ENCODE data around the gene NPB.

NPB gene

DNA sequence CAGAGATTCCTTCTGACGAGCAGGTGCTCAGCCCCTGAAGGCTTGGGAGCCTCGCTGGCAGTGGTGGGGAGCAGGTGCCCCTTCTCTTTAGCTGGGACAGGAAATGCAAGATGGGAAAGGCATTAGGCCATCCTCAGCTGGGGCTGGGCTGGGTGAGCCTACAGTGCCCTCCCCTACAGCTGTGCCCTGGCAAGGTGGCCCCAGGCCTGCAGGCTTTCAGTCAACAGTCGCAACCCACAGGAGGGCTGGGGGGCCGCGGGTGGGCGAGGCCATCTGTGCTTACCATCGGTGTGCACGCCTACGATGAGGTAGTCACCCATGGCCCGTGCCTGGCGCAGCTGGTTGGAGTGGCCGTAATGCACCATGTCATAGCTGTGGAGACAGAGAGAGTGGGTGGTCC lies 7.2 kb downstream of the NPB start:
- H3K9me2 ChIP-seq (replicated peaks; ENCODE audit: control insufficient read depth, low read length), result no peaks in the 10 kb centered on the region
- TF ChIP-seq, protein P1, sequence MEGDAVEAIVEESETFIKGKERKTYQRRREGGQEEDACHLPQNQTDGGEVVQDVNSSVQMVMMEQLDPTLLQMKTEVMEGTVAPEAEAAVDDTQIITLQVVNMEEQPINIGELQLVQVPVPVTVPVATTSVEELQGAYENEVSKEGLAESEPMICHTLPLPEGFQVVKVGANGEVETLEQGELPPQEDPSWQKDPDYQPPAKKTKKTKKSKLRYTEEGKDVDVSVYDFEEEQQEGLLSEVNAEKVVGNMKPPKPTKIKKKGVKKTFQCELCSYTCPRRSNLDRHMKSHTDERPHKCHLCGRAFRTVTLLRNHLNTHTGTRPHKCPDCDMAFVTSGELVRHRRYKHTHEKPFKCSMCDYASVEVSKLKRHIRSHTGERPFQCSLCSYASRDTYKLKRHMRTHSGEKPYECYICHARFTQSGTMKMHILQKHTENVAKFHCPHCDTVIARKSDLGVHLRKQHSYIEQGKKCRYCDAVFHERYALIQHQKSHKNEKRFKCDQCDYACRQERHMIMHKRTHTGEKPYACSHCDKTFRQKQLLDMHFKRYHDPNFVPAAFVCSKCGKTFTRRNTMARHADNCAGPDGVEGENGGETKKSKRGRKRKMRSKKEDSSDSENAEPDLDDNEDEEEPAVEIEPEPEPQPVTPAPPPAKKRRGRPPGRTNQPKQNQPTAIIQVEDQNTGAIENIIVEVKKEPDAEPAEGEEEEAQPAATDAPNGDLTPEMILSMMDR (IDR thresholded peaks at IDR 0.05; ENCODE audit: low read depth, low read length, poor library complexity, severe bottlenecking), result no peak

DNA sequence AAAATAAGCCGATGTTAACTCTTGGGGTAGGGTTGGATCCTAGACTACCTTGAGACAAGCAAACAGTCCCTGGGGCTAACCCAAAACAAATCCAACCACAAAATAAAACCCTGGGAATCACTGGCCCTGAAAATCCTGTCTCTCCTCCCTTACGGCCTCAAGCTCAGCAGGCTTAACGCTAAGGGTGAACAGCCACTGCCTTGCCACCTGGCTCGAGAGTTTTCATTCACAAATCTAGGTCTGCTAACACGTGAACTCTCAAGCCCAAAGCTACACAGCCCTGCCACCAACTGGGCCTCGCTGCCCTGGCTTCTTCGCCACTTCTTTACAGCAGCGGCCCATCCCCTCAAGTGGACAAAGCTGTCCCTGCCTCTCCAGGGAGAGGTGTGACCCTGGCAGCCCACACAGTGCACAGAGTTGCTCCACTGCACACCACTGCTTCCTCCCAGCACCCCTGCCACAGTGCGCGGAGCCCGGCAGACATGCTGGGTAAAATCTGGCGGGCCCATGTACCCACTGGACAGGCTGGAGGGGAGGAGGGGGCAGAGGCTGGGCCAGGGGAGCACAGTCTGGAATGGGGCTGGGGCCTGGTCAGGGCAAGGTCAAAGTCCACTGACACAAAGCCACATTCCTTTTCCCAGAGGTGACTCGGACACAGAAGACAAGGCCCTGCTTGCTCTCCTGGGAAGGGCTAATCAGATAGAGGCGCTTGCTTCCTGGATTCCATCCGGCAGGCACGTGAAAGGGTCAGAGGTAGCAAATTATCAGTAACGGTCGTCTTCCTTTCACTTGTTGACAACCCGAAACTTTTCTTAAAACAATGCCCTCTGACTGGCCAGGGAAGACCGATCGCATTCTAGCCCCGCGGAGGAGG lies 8.2 kb downstream of the NPB start:
- H3K27me3 ChIP-seq (ENCODE audit: control insufficient read depth, low read length), result no peaks in the 10 kb centered on the region
- H3K27ac ChIP-seq (ENCODE audit: low read depth, low read length), result peak overlapping the region; percentile 52
- peaks cover 20% of the 10 kb centered on the region for H3K79me2 ChIP-seq (ENCODE audit: control insufficient read depth, low read length)
- H3K9me3 ChIP-seq (ENCODE audit: control insufficient read depth, insufficient read depth, low read length), result no peaks in the 10 kb centered on the region
- H3K4me1 ChIP-seq (ENCODE audit: control insufficient read depth, low read length), result peaks cover 17% of the 10 kb centered on the region
- H3F3A ChIP-seq (ENCODE audit: control insufficient read depth, insufficient read depth), result peaks cover 10% of the 10 kb centered on the region
- peaks cover 9% of the 10 kb centered on the region; the same call in 1 of the 2 replicates for H4K20me1 ChIP-seq (ENCODE audit: control insufficient read depth, insufficient read depth, low read depth, low read length)
- H3K36me3 ChIP-seq (ENCODE audit: control insufficient read depth, low read length), result peaks cover 75% of the 10 kb centered on the region
- H3K4me2 ChIP-seq (ENCODE audit: low read length), result peak overlapping the region; percentile 93
- peak overlapping the region; percentile 98 for H3K4me3 ChIP-seq (ENCODE audit: low read length)
- TF ChIP-seq EZH2phosphoT487 (IDR thresholded peaks at IDR 0.05; ENCODE audit: borderline replicate concordance, low read length), result no peak
- TF ChIP-seq, protein P1 (IDR thresholded peaks at IDR 0.05; ENCODE audit: low read depth, low read length, poor library complexity, severe bottlenecking), result no peak
- H3K9me2 ChIP-seq (replicated peaks; ENCODE audit: control insufficient read depth, low read length), result no peaks in the 10 kb centered on the region

More for the DNA sequence above, 7.2 kb downstream of the NPB start:
- Histone ChIP-seq H3K4me3 (ENCODE audit: low read length) (no peak overlapping the region), H4K20me1 (ENCODE audit: control insufficient read depth, insufficient read depth, low read depth, low read length) (peaks cover 2% of the 10 kb centered on the region; the same call in 1 of the 2 replicates), H3K27me3 (ENCODE audit: control insufficient read depth, low read length) (no peaks in the 10 kb centered on the region), H3K36me3 (ENCODE audit: control insufficient read depth, low read length) (peaks cover 71% of the 10 kb centered on the region), H3F3A (ENCODE audit: control insufficient read depth, insufficient read depth) (peaks cover 10% of the 10 kb centered on the region), H3K79me2 (ENCODE audit: control insufficient read depth, low read length) (peaks cover 17% of the 10 kb centered on the region), H3K4me1 (ENCODE audit: control insufficient read depth, low read length) (peaks cover 17% of the 10 kb centered on the region), H3K27ac (ENCODE audit: low read depth, low read length) (no peak overlapping the region), H3K4me2 (ENCODE audit: low read length) (peak overlapping the region; percentile 93; the same call in 1 of the 2 replicates), H3K9me3 (ENCODE audit: control insufficient read depth, insufficient read depth, low read length) (no peaks in the 10 kb centered on the region)

DNA sequence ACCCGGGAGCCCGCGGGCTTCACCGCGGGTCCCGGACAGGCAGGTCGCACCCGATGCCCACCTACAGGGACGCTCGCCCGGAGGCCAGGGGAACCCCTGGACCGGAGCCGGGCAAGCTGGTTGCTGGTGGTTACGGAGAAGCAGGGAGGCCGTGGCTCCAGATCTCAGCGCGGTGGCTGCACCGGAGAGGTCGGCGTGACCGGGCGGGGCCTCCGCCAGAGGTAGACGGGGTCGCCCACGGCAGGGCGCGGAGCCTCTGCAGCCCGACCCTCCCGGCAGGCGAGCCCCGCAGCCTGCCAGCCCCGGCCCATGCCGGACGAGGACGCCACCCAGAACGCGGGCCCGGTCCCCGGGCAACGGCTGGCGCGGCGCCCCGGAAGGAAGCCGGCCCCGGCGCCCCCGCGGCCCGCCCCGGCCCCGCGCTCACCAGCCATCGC lies 8.8 kb downstream of the NPB start:
- Histone ChIP-seq H3K4me2 (ENCODE audit: low read length) (peak overlapping the region; percentile 93), H3K4me3 (ENCODE audit: low read length) (peak overlapping the region; percentile 98), H3K27ac (ENCODE audit: low read depth, low read length) (peak overlapping the region; percentile 52), H3K4me1 (ENCODE audit: control insufficient read depth, low read length) (peaks cover 17% of the 10 kb centered on the region), H4K20me1 (ENCODE audit: control insufficient read depth, insufficient read depth, low read depth, low read length) (peaks cover 15% of the 10 kb centered on the region; the same call in 1 of the 2 replicates), H3K9me2 (replicated peaks; ENCODE audit: control insufficient read depth, low read length) (no peaks in the 10 kb centered on the region), H3F3A (ENCODE audit: control insufficient read depth, insufficient read depth) (peaks cover 10% of the 10 kb centered on the region), H3K36me3 (ENCODE audit: control insufficient read depth, low read length) (peaks cover 79% of the 10 kb centered on the region), H3K9me3 (ENCODE audit: control insufficient read depth, insufficient read depth, low read length) (no peaks in the 10 kb centered on the region), H3K27me3 (ENCODE audit: control insufficient read depth, low read length) (no peaks in the 10 kb centered on the region), H3K79me2 (ENCODE audit: control insufficient read depth, low read length) (peaks cover 26% of the 10 kb centered on the region)
- TF ChIP-seq, protein P1 (IDR thresholded peaks at IDR 0.05; ENCODE audit: low read depth, low read length, poor library complexity, severe bottlenecking), result no peak
- no peak for TF ChIP-seq EZH2phosphoT487 (IDR thresholded peaks at IDR 0.05; ENCODE audit: borderline replicate concordance, low read length)

Measured in DOHH2 (cell line).